Measurements from ENCODE around the gene AP2A2.

AP2A2 gene

DNA sequence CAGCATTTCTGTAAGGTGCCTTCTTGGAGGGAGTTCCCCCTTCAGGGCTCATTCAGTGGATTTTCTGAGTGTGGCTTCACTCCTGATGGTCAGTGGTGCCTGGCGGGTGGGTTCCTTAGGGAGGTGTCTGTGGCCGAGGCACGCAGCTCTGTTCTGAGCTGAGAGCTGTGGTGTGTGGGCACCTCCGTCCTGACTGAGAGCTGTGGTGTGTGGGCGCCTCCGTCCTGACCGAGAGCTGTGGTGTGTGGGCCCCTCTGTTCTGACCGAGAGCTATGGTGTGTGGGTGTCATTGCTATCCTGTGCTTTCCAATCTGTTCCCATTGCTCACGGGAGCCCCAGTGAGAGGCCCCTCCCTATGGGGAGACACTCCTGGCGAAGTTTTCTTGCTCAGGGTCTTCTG is 71.0 kb downstream of the AP2A2 start:
- no peak for DNase-seq (ENCODE audit: low spot score)

DNA sequence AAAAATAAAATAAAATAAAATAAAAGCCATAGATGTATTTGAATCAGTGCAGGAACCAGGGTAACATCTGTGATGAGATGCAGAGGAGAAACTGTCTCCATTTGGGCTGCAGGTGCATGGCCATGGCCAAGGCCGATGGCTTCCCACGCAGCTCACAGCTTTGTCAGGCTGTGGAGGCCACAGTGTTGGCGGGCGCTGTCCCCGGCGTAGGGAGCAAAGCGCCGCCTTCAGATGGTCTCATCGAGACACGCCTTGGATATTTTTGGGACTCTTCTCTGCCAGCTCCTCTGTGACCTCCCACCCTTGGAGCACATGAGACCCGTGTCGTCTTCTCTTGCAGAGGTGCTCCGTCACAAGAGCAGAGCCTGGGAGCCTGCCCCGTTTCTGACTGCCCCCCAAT is 72.2 kb downstream of the AP2A2 start:
- no peak for DNase-seq (ENCODE audit: low spot score)

DNA sequence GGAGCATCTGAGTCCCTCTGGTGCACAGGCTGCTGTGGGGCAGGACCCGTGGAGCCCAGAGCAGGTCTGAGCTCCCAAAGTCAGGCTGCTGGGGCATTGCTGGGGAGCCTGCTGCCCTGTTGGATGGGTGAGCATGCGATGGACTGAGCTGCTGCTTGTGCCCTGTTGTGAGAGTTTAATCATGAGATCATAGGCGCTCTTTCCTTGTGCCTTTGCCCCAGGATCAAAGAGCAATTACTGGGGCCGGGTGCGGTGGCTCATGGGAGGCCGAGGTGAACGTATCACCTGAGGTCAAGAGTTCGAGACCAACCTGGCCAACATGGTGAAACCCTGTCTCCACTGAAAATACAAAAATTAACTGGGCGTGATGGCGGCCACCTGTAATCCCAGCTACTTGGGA is 73.3 kb downstream of the AP2A2 start:
- DNase-seq (ENCODE audit: low spot score) = no peak

DNA sequence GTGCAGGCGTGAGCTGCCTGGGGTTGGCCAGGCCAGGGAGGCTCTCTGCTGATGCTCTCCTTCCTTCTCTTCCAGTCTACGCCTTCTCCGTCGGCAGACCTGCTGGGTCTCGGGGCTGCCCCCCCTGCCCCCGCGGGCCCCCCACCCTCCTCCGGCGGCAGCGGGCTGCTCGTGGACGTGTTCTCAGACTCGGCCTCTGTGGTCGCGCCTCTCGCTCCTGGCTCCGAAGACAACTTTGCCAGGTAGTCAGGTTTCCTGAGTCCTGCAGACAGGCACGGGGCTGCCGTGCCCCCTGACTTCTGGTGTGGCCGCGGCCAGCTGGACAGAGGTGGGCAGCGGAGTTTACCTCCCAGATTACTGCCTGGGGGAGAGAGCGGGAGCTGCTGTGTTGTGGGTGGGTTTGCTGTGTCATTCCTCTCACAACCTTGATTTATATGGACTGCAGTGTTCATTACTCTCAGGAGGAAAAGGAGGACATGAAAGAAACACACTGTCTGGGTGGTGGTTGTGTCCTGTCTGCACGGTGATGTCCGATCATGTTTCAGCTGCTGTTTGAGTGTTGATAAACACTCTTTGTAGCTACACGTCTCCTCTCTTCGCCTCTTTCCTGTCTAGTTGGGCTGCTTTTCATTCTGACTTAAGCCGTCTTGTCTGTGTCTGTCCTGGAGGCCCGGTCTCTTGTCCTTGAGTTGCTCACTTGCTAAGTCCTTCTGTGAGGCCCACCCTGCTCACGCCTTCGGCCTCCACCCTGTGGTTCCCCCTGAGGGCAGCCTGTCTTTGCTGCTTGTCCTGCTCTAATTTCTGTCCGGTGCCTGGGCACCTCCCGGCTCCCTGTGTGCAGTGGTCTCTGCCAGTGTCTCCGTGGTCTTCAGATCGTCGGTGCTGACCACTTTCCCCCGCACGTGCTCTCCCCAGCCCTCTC is 74.9 kb downstream of the AP2A2 start:
- DNase-seq (ENCODE audit: low spot score) = no peak

DNA sequence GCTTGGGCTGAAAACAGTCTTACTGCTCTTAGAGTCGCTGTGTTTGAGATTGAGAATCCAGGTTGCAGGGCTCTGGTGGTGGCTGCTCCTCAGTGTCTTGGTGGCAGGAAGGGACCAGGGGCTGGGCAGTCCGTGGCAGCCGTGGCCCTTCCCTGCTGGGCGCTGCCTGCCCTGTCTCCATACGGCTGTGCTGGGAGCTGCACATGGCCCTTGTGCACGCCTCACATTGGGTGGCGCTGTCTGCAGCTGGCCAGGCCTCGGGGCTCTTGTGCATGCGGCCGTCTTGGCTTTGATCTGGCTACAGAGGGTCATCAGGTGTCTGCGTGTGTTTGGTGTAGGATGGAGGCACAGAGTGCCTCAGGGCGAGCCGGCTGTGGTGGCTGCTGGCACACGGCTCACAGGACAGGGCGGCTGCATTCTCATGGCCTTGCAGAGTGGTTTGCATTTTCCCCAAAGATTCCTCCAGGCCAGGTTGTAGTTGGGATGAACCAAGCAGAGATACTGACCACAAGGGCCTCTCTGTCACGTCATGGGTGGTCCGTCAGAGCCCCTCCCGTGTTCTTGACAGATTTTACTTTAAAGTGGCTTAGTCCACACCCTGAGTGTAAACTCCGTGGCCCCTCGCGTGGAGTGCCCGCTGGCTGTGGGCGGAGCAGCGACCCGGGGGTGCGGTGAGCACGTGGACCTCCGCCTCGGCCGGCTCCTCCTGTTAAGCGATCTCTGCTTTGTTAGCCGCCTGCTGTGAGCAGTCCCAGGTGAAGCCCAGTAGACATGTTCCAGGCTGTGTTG is 76.1 kb downstream of the AP2A2 start:
- no peak for DNase-seq (ENCODE audit: low spot score)

DNA sequence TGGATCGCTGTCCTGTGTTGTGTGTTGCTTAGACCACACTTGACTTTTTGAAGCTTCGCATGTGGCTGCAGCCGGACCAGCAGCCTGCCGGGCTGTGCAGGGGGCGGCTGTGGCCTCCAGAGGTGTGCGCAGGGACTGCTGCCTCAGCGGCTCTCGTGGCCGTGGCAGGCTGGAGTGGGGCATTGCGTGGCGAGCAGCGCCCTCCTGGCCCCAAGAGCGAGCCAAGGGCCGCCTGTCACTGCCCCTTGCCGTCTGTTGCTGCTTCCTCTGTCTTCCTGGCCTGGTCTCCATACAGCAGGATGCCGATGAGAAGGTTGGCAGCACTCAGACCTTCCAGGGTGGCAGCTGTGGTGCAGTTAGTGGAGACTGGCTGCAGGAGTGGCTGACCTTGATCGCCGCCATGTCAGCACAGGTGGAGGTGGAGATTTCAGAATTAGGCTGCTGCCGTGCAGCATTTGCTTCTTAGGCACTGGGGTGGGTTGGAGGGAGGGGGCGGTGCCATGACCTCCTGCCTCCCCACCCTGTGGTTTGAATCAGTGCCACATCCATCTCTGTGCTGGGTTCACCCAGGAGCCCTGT is 76.8 kb downstream of the AP2A2 start:
- no peak for DNase-seq (ENCODE audit: low spot score)

DNA sequence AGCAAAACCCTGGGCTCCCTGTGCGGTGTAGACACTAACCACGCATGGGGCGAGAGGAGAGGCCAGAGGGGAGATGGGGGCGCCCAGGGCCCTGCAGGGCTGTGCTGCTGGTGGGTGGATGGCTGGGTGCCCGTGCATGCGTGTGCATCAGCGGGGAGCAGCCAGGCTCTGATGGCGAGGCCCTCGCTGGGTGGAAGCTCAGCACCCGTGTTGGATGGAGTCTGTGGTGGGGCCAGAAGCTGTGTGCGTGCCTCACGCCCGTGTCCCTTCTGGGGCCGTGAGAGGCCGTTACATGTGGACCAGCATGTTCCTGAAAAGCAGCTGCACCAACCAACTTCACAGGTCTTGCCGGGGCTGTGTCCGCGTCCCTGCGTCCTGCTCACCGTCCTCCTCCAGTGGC is 77.5 kb downstream of the AP2A2 start:
- no peak for DNase-seq (ENCODE audit: low spot score)

DNA sequence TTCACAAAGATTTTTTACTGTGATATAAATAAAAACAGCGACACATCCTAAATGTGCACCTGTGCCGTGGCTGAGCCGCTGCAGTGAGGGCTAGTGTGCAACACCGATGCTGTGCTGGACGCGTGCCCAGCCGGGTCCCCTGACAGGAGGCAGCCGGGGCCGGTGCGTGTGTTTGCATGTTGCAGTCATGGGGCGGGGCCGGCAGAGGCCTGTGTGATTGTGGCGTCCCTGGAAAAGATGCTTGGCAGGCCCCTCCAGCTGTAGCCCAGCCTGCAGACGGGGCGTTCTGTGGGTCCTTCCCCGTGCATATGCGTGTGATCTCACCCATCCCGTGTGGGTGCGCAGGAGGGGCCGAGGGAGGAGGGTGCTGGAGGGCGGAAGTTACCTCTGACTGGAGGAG is 80.3 kb downstream of the AP2A2 start:
- DNase-seq (ENCODE audit: low spot score) = no peak

DNA sequence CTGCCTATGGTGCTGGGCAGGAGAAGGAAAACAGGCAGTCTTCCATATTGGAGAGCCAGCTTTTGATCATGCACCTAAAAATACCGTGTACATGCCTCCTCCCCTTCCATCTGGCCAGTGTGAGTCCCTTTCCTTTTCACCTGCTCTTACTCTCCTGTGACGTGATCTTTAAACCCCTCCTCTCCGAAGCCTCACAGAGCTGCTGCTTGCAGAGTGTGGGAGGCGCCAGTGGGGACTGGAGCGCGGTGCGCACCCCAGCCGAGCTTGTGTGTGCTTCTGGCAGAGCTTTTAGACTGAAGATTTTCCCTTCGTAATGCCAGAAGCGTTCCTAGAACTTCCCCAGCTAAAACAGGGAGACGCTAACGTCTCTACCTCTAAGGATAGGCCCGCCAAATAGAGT is 81.1 kb downstream of the AP2A2 start:
- DNase-seq (ENCODE audit: low spot score) = no peak

DNA sequence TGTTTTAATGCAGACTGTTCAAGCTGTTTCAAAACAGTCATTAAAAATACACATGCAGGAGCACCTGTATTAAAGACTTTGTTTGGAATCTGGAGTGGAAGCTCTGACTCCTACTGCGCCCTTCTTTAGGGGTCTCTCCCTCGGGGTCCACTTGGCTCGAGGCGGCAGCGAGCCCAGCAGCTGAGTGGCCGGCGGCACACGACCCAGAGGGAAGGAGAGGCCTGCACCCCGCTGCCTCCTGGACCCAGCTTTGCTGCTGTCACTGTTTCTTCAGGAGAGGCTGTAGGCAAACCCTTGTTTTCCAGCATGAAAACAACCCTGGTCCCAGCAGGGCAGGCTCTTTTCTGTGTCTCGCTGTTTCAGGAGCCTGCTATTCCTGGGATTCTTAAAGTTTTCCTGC is 81.6 kb downstream of the AP2A2 start:
- DNase-seq (ENCODE audit: low spot score) = no peak

DNA sequence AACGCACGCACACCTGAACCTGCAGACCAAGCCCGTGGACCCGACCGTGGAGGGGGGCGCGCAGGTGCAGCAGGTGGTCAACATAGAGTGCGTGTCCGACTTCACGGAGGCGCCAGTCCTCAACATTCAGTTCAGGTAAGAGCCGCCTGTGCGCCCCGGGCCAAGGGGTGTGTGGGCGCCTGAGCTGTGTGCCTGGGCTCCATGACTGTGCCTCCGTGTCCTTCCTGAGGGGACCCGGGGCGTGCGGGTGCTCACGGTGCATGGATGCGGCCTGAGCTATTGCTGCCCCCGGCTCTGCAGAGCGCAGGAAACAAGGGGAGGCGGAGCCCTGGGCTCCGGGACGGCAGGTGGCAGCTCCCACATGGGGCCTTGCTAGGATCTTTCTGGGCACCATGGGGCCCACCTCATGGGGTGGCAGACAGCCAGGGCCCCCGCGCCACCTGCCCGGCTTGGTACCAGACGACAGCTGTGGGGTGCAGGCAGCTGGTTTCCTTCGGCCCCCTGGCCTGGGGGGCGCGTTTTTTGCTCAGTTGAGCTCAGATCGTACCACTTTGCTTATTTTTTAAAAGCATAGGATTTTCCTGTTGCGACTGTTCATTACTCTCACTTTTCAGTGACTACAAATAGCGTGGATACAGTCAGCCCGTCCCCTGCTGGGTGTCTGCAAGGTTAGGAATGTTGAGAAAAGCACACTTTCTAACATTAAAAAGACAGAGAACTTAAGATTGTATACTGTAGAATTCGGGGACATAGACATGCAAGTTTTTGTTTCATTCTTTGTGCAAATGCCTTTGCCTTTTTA is 82.5 kb downstream of the AP2A2 start:
- DNase-seq (ENCODE audit: low spot score) = no peak

DNA sequence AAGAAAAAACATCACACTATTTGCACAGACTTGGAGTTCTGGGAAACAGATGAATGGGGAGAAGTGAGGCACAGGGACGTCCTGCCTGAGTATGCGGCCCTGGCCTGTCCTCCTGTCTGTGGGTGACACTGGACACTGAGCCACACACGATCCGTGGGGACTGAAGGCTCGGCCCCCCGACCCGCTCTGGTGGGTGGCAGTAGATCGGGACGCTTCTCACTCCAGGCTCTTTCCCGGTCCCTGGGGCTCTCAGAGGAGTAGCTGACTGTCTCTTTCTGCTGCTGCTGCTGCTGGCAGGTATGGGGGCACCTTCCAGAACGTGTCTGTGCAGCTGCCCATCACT is 83.1 kb downstream of the AP2A2 start:
- DNase-seq (ENCODE audit: low spot score) = no peak

DNA sequence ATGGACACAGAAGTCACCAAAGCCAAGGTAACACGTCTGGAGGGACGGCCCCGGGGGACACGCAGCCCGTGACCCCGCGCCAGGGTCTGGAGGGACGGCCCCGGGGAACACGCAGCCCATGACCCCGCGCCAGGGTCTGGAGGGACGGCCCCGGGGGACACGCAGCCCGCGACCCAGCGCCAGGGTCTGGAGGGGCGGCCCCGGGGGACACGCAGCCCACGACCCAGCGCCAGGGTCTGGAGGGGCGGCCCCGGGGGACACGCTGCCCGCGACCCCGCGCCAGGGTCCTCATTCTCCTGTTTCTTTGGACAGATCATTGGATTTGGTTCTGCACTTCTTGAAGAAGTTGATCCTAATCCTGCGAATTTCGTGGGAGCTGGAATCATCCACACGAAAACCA is 83.7 kb downstream of the AP2A2 start:
- no peak for DNase-seq (ENCODE audit: low spot score)

DNA sequence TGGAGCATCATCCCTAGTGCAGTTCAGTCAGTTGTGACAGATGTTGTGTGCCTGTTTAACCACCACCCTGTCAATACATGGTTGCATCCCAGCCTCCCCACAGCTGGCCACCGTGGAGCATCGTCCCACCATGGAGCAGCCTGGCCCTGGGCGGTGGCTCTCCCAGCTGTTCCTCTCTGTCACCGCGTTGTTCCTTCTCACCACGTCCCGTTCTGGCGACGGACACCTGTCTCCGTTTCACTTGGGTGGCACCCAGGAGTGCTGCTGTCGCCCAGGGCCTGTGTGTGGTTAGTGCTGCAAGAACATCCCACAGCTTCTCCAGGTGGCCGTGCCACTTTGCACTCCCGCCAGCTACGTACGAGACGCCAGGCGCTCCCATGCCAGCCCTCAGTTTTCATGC is 84.3 kb downstream of the AP2A2 start:
- DNase-seq (ENCODE audit: low spot score) = no peak

DNA sequence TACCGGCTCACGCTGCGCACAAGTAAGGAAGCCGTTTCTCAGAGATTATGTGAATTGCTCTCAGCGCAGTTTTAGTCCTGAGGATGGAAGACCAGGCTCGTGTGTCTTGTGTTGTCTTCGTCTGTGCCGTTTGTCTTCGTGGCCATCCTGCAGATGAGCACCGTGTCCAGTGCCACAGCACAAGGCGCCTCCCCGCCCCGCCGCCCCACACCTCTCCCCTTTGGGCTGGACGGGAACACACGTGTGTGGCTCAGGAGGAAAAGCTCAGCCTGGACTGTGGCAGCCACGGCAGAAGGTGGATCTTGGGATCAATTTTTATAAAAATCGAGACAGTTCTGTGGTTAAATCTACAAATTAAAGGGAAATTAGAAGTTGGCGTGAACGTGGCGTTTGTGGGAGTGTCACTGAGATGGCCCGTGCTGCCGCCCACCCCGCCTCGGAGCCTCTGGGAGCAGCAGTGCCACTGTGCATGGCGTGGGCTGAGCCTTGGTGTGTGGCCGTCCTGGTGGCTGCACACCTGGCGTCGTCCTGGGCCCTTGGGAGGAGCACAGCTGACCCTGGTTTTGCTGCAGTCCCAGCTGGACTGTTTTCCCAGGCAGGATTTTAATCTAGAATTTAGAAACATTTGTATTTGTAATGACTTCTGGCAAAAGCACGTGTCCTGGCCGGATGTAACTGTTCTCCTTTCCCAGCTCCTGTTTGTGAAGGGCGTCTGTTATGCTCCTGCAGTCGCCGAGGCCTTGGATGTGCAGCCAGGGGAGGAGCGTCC is 85.1 kb downstream of the AP2A2 start:
- no peak for DNase-seq (ENCODE audit: low spot score)

DNA sequence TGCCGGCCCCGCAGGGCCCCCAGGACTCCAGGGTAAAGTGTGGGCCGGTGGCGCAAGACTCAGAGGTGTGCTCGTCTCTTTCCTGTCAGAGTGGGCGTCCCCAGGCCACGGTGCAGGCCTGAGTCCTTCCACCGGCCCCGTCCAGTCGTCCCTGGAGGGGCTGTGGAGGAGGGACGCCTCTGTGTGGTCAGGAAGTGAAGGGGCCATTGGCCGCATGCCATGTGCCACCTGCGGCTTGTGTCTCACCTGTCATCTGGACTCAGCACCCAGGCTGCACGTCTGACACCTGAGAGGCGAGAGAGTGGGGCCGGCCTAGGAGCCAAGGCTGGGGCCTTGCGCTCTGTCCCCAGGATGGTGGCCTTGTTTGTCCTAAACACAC is 85.6 kb downstream of the AP2A2 start:
- no peak for DNase-seq (ENCODE audit: low spot score)

DNA sequence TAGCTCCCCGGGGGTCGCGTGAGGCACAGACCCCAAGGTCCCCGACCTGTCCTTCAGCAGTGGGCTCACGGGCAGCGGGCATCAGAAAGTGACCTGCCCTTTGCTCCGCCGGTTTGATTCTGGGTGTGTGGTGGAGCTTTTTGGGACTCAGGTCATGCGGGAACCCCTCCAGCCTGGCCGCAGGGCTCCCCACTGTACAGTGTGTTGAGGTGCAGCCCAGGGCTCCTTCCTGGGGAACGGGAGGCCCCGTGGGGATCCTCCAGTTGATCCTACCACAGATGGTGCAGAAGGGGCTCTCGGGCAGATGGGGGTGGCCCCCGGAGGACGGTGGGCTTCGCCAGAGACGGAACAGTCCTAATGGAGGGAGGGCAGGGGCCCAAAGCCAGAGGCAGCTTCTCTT is 86.6 kb downstream of the AP2A2 start:
- no peak for DNase-seq (ENCODE audit: low spot score)

DNA sequence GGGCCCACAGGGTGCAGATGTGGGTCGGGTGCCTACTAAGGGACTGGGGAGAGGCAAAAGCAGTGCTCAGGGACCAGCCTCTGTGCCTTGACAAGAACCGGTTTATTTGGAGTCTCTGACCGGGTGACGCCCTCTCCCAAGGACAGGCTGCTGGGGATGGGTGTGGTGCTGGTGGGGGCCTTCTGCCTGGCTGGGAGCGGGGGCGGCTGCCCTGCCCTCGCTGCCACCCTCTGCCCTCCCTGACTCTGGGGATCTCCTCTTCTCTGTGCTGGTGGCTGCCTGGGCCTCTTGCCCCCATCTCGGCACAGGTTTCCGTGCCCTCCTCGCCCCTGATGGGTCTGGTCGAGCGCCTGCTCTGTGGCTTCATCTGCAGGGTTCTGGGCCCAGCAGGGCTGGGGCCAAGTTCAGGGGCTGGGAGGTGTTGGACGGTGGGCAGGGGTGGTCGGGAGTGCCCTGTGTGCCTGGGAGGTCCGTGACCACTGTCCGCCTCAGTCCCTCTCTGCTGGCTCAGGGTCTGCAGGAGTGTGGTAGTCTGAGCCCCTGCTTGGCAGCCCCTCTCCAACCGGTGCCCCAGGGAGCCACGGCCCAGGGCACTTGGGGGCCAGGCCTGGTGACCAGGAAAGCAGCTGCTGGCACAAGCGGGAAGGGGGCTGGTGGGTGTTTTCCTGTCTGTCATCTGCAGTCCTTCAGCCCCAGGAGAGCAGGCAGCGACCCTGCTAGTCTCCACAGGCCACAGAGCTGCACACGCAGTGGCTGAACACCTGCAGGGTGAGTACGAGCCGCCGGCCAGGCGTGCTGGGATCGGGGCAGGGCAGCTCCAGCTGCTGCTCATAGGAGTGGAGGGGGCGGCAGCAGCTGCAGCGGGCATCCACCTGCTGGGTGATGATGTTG is 87.3 kb downstream of the AP2A2 start:
- no peak for DNase-seq (ENCODE audit: low spot score)

DNA sequence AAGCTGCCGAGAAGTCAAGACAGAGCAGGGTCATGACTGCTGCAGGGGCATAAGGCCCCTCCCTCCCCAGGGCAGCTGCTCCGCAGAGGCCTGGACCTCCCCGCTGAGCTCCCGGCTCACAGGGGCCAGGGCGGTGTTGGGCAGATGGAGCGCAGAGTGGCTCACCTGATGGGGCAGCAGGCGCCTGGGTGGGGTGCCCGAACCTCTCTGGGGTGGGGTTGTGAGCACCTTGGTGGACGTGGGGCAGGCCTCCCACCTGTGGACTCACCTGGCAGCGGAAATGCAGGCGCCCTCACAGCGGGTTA is 87.9 kb downstream of the AP2A2 start:
- no peak for DNase-seq (ENCODE audit: low spot score)

DNA sequence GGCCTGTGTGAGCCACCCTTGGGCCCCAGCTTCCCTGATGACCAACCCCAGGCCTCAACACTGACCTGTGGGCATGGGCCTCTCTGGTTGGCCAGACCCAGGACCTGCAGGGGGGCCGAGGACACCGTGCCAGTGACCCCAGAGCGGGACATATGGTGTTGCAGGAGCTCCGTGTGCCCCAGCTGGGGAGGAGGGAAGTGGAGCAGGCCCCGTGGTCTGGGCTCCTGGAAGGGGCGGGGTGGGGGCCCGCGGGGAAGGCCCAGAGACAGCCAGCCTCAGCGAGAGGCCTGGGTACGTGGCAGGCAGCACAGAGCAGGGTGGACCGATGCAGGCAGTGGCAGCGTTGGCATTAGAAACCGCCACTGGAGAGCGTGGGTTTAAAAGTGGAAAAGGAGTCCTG is 88.6 kb downstream of the AP2A2 start:
- DNase-seq (ENCODE audit: low spot score) = no peak

DNA sequence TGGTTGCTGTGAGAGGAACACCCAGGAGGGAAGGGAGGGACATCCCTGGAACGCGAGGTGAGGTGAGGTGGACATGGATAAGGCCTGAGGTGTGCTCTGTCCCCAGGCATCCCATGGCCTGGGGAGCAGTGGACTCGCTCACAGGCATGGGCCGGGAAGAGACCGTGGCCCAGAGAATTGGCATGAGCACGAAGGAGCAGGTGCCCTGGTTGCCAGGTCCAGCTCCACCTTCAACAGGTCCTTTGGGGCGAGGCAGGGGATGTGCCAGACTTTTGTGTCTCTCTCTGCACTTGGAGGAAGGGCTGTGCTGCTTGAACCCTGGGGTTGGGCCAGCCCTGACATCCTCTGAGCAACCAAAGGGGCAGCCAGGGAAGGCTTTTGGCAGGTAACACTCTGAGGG is 89.4 kb downstream of the AP2A2 start:
- no peak for DNase-seq (ENCODE audit: low spot score)
